ENCODE measurements around the gene EXOC3L4. TPM values are rescaled to one million over a fixed set of nuclear protein-coding genes. Genes with fewer than 3 reads are reported as not detected.

EXOC3L4 gene
- total and polyA plus RNA-seq, 2 of the 8 experiments (the other 6 are each of a cell fraction or from before 2014, with no cell fraction given) = 0.45 to 0.57 TPM

DNA sequence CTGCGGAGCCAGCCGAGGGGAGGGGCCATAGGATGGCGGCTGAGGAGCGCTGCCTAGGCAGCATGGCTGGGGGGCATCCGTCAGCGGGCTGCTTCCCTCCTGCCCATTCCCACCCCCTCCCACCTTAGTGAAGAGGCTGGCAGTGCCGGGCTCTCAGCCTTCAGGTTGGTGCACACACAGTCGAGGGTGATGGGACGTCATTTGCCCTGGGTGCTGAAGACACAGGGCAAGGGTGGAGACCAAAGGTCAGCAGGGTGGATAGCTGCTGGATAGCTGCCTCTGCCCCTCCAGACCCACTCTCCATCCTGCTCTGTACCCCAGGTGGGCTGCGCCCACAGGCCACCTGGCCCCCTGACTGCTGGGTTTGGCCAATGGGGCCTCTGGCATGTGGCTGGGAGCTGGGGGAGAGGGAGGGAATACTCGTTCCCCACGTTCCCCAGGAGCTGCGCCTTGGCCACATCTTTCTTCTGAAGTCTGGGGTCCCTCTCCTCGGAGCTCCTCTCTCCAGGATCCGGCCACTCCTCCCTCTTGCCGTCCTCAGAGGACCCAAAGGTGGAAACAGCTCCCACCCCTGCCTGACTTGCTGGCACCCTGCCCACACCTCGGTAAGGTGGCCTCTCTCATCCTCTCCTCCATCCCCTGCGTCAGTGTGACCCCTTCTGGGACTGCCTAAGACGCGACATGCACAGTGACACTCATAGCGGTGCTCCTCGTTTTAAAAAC, 26.0 kb upstream of the EXOC3L4 start:
- Histone ChIP-seq H3K79me1 (ENCODE audit: low read depth, low read length) (no peaks in the 10 kb centered on the region; the same call in 1 of the 2 replicates), H3K4me3 (ENCODE audit: extremely low read depth in 1 of 4, insufficient read depth in 2 of 4, low read depth in 3 of 4, low read length in 4 of 4) (no peak overlapping the region), H4K20me1 (replicated peaks in 1 of 2; ENCODE audit: control insufficient read depth in 1 of 2, insufficient read depth in 2 of 2, low read length in 2 of 2) (no peaks in the 10 kb centered on the region), H3K23me2 (ENCODE audit: low read depth, low read length) (no peaks in the 10 kb centered on the region; the same call in 1 of the 2 replicates), H2BK5ac (ENCODE audit: low read depth, low read length) (no peak overlapping the region), H2AFZ (ENCODE audit: low read length) (no peak overlapping the region), H4K8ac (ENCODE audit: extremely low read depth, insufficient read depth, low read length) (no peak overlapping the region), H2BK15ac (ENCODE audit: low read length) (no peak overlapping the region), H2BK120ac (replicated peaks; ENCODE audit: low read depth, low read length) (no peak overlapping the region), H2BK20ac (ENCODE audit: low read length) (no peak overlapping the region), H3K79me2 (ENCODE audit: control insufficient read depth in 1 of 2, insufficient read depth in 2 of 2, low read length in 2 of 2) (no peaks in the 10 kb centered on the region), H2AK5ac (ENCODE audit: low read depth, low read length) (no peak overlapping the region), H3K9ac (replicated peaks in 1 of 4; ENCODE audit: extremely low read depth in 1 of 4, low read depth in 3 of 4, low read length in 3 of 4) (no peak overlapping the region), H3K36me3 (ENCODE audit: control insufficient read depth in 2 of 4, insufficient read depth in 4 of 4, low read length in 3 of 4) (no peaks in the 10 kb centered on the region), H3K27me3 (replicated peaks in 1 of 4; ENCODE audit: control insufficient read depth in 3 of 4, extremely low read depth in 1 of 4, insufficient read depth in 3 of 4, low read length in 3 of 4) (no peaks in the 10 kb centered on the region), H3K14ac (ENCODE audit: insufficient read length) (no peak overlapping the region), H4K91ac (replicated peaks; ENCODE audit: insufficient read length, low read length) (no peak overlapping the region), H3K56ac (replicated peaks; ENCODE audit: insufficient read length, low read depth, low read length) (no peak overlapping the region), H3K23ac (ENCODE audit: insufficient read length) (no peak overlapping the region), H3K4me2 (ENCODE audit: insufficient read depth in 1 of 2, low read depth in 2 of 2, low read length in 2 of 2) (no peak overlapping the region), H3K18ac (ENCODE audit: extremely low read depth, low read length) (no peak overlapping the region), H3K27ac (ENCODE audit: low read depth, low read length) (no peak overlapping the region), H2BK12ac (ENCODE audit: low read depth, low read length) (peak overlapping the region; percentile 50; the same call in 1 of the 2 replicates), H4K5ac (ENCODE audit: insufficient read length, low read depth, low read length) (no peak overlapping the region), H3K9me3 (ENCODE audit: insufficient read depth in 2 of 2, low read depth in 1 of 2, low read length in 1 of 2) (no peaks in the 10 kb centered on the region), H3K4ac (replicated peaks; ENCODE audit: insufficient read length, low read depth, low read length) (no peak overlapping the region), H3K4me1 (replicated peaks in 1 of 4; ENCODE audit: control insufficient read depth in 3 of 4, insufficient read depth in 4 of 4, low read length in 3 of 4) (peaks cover 0 to 4% (median 0%) of the 10 kb centered on the region in 4 experiments; a peak in 1 of 7 replicates)
- FAIRE-seq (no peak), DNase-seq (ENCODE audit: low read depth in 1 of 2, low spot score in 2 of 2) (no peak)
- no peak for TF ChIP-seq KDM4A (IDR thresholded peaks at IDR 0.05; ENCODE audit: low read depth, low read length, severe bottlenecking)
- TF ChIP-seq, protein P1, sequence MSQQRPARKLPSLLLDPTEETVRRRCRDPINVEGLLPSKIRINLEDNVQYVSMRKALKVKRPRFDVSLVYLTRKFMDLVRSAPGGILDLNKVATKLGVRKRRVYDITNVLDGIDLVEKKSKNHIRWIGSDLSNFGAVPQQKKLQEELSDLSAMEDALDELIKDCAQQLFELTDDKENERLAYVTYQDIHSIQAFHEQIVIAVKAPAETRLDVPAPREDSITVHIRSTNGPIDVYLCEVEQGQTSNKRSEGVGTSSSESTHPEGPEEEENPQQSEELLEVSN (IDR thresholded peaks at IDR 0.05) = no peak
- TF ChIP-seq CREB1 (IDR thresholded peaks at IDR 0.05) = no peak
- TF ChIP-seq EP300 (IDR thresholded peaks at IDR 0.05; ENCODE audit: borderline replicate concordance in 1 of 2, low read depth in 2 of 2, low read length in 2 of 2) = no peak
- no peak for TF ChIP-seq YY1 (IDR thresholded peaks at IDR 0.05; ENCODE audit: low read depth, low read length)
- TF ChIP-seq, protein P2, sequence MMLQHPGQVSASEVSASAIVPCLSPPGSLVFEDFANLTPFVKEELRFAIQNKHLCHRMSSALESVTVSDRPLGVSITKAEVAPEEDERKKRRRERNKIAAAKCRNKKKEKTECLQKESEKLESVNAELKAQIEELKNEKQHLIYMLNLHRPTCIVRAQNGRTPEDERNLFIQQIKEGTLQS (IDR thresholded peaks at IDR 0.05; ENCODE audit: insufficient read depth, low read depth, low read length) = no peak
- no peak for TF ChIP-seq POLR2AphosphoS5 (IDR thresholded peaks at IDR 0.05; ENCODE audit: low read depth, low read length)
- CTCF ChIA-PET (ENCODE audit: partially characterized antibody) = interaction anchor here (0.5 to 2.2 kb wide), 10 partner anchors 8 to 519 kb away, joined by 3 to 9 read pairs (median 4); partner anchors contain the start of gene CDC42BPB
- 86% methylated on average over 17 of the region's 22 CpGs; no CpG with 5 or more reads in 1 of the 2 experiments for WGBS, 2 experiments (ENCODE audit: extremely low coverage in 1 of 2, insufficient coverage in 1 of 2, insufficient read length in 1 of 2, insufficient replicate concordance in 2 of 2, low coverage in 1 of 2, low lambda C conversion rate in 2 of 2, missing lambda C conversion rate in 1 of 2)
- POLR2A ChIA-PET (ENCODE audit: partially characterized antibody) = interaction anchor here (1.4 kb wide), 1 partner anchor 10 kb away, joined by 3 read pairs; no protein-coding TSS in a partner anchor

Measured in H1 (cell line).